ENCODE results near the gene TDRD12. TPM values are rescaled to one million over a fixed set of nuclear protein-coding genes. Genes with fewer than 3 reads are reported as not detected.
"Not testable (repeated sequence)": the region's sequence is repeated elsewhere in the genome, so short reads cannot be mapped to it uniquely, and the experiment has no call there.

TDRD12 gene
- total RNA-seq, 4 donors from 2014 or later: 0.48 TPM; not detected in 3

DNA sequence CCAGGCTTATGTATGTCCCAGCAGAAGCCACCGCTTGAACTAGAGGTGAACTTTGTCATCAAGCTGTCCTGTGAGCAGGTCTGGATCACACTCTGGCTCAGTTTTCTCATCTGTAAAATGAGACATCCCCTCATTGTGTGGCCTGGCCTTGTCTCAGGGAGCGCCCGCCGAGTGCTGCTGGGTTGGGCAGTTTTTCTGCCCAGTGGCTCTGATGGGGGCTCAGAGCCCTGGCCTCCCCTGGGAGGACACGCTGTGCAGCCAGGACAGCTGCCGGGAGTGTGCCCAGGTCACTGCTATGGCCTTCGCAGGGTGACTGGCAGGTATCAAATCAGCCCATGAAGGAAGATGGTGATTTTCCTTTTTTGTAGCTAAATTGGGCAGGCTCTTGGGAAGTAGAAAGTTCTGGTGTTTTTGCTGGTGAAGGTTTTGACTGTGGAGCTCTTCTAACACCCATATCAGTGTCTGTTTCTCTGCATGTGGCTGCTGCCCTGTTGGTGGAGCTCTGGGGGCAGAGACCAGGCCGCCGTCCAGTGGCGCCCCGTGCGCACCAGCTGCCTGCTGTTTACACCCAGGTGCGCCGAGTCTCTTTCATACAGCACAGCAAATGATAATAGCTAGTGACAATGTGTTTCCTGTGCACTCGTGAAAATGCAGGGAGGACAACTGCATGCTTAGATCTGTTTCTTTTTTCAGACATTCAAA lies 109.2 kb downstream of the TDRD12 start:
- intact Hi-C loops (cut with DNase I; ENCODE audit: low total_unique reads): no loop called here
- TF ChIP-seq POLR2AphosphoS5 (IDR thresholded peaks at IDR 0.05): no peak
- TF ChIP-seq POLR2A (IDR thresholded peaks at IDR 0.05): no peak
- no peak for TF ChIP-seq EP300 (IDR thresholded peaks at IDR 0.05; ENCODE audit: low read depth)
- TF ChIP-seq, protein P1, sequence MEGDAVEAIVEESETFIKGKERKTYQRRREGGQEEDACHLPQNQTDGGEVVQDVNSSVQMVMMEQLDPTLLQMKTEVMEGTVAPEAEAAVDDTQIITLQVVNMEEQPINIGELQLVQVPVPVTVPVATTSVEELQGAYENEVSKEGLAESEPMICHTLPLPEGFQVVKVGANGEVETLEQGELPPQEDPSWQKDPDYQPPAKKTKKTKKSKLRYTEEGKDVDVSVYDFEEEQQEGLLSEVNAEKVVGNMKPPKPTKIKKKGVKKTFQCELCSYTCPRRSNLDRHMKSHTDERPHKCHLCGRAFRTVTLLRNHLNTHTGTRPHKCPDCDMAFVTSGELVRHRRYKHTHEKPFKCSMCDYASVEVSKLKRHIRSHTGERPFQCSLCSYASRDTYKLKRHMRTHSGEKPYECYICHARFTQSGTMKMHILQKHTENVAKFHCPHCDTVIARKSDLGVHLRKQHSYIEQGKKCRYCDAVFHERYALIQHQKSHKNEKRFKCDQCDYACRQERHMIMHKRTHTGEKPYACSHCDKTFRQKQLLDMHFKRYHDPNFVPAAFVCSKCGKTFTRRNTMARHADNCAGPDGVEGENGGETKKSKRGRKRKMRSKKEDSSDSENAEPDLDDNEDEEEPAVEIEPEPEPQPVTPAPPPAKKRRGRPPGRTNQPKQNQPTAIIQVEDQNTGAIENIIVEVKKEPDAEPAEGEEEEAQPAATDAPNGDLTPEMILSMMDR (IDR thresholded peaks at IDR 0.05): no peak
- no peak for DNase-seq
- H3K9me3 ChIP-seq: no peaks in the 10 kb centered on the region
- H3K27me3 ChIP-seq: no peaks in the 10 kb centered on the region
- no peaks in the 10 kb centered on the region for H3K4me1 ChIP-seq
- in situ Hi-C loops (cut with MboI; ENCODE audit: low pct_ligation_motif_present in 1 of 4, low pct_unique_long_range_greater_than_20kb in 1 of 4, low sequenced_read_pairs in 3 of 4): no loop called here
- WGBS, 2 donors (ENCODE audit: low coverage in 1 of 2): 71 to 89% methylated on average over 2 to 15 of the region's 15 CpGs
- no peaks in the 10 kb centered on the region for H3K36me3 ChIP-seq
- no peak overlapping the region for H3K4me3 ChIP-seq
- no peak overlapping the region for H3K27ac ChIP-seq

DNA sequence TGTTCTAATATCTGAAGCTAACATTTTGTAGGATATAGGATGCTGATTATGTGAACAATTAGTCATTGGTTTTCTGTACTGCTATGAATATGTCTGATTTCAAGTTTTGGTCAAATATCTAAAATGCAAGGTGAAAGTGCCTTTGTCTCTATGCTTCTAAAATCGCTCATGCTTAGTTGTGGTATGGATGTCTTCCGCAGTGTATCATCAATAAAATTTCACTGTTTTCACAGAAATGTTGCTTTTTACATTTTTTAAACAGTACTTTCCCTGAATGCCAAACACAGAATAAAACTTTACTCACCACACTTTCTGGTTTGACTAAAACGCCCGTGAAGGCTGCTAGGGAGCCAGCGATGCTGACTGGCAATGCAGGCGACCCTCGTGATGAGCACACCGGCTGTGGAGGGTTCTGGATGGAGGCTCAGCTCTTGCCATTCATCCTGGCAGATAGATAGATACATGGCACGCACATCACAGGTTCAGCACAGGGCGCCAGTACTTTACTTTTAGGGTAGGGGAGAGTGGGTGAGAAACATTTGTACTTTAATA lies 109.9 kb downstream of the TDRD12 start:
- 81 to 91% methylated on average over 8 to 10 of the region's 10 CpGs for WGBS, 2 donors (ENCODE audit: low coverage in 1 of 2)
- intact Hi-C loops (cut with DNase I; ENCODE audit: low total_unique reads): no loop called here
- Histone ChIP-seq H3K9me3 (no peaks in the 10 kb centered on the region), H3K4me3 (no peak overlapping the region), H3K27ac (no peak overlapping the region), H3K36me3 (no peaks in the 10 kb centered on the region), H3K27me3 (no peaks in the 10 kb centered on the region), H3K4me1 (no peaks in the 10 kb centered on the region)
- DNase-seq: no peak
- TF ChIP-seq, protein P1 (IDR thresholded peaks at IDR 0.05): no peak
- no peak for TF ChIP-seq EP300 (IDR thresholded peaks at IDR 0.05; ENCODE audit: low read depth)
- no peak for TF ChIP-seq POLR2AphosphoS5 (IDR thresholded peaks at IDR 0.05)
- TF ChIP-seq POLR2A (IDR thresholded peaks at IDR 0.05): no peak
- in situ Hi-C loops (cut with MboI; ENCODE audit: low pct_ligation_motif_present in 1 of 4, low pct_unique_long_range_greater_than_20kb in 1 of 4, low sequenced_read_pairs in 3 of 4): no loop called here

DNA sequence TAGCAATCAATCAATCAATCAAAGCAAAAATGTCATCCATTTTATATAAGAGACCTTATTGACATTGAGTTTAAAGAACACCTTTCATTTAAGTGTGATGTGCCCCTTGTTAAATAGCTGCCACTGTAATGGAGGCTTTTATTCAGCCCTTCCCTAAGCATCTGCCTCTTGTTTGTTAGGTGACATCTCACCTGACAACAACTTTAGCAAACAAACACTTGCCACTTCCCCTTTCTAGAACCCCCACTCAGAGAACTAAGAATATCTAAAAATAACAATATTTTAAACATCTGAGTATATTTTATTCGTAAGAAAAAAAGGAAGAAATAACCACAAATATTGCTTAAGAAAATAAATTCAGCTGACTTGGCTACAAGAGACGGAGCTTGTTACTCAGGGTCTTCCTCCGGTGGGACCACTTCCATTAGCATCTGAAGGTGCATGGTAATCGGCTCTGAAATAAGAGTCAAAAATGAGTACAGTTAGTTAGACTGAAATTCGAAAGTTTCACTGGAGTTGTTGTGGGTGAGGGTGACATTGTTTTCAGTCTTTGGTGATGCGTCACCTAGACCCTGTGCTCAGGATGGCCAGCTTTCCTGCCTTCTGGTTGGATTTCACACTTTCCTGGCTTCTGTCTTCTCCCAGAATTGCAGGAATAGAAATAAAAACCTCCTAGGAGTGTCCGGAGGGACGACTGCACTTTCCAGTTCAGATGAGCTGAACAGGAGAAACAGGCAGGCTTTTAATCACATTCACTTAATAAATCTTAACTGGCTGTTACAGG lies 110.9 kb downstream of the TDRD12 start:
- Histone ChIP-seq H3K4me1 (no peaks in the 10 kb centered on the region), H3K27me3 (no peaks in the 10 kb centered on the region), H3K4me3 (no peak overlapping the region), H3K27ac (no peak overlapping the region), H3K9me3 (no peaks in the 10 kb centered on the region), H3K36me3 (no peaks in the 10 kb centered on the region)
- DNase-seq: no peak
- WGBS, 2 donors (ENCODE audit: low coverage in 1 of 2): 80 to 91% methylated on average over 6 to 8 of the region's 8 CpGs
- intact Hi-C loops (cut with DNase I; ENCODE audit: low total_unique reads) (no loop called here), in situ Hi-C loops (cut with MboI; ENCODE audit: low pct_ligation_motif_present in 1 of 4, low pct_unique_long_range_greater_than_20kb in 1 of 4, low sequenced_read_pairs in 3 of 4) (no loop called here)
- no peak for TF ChIP-seq POLR2AphosphoS5 (IDR thresholded peaks at IDR 0.05)
- TF ChIP-seq EP300 (IDR thresholded peaks at IDR 0.05; ENCODE audit: low read depth): no peak
- no peak for TF ChIP-seq POLR2A (IDR thresholded peaks at IDR 0.05)
- TF ChIP-seq, protein P1 (IDR thresholded peaks at IDR 0.05): no peak

DNA sequence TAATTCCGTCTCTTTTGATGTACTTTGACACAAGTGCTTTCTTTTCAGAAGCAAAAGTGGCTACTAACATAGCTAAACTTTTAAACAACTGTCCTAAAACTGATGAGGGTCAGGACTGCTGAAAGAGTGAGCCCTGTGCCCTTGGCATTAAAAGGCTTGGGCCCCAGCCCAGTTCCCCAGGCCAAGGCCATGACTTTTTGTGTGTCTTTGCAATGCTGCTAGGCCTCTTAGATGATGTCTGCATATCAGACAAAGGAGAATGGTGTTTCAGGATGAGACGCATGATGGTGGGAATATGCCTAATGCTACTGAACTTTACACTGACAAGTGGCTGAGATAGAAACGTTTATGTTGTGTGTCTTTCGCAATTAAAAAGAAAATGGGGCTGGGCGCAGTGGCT lies 112.0 kb downstream of the TDRD12 start:
- DNase-seq: no peak
- in situ Hi-C loops (cut with MboI; ENCODE audit: low pct_ligation_motif_present in 1 of 4, low pct_unique_long_range_greater_than_20kb in 1 of 4, low sequenced_read_pairs in 3 of 4) (no loop called here), intact Hi-C loops (cut with DNase I; ENCODE audit: low total_unique reads) (no loop called here)
- H3K4me1 ChIP-seq: no peaks in the 10 kb centered on the region
- TF ChIP-seq POLR2AphosphoS5 (IDR thresholded peaks at IDR 0.05) (no peak), POLR2A (IDR thresholded peaks at IDR 0.05) (no peak), EP300 (IDR thresholded peaks at IDR 0.05; ENCODE audit: low read depth) (no peak)
- TF ChIP-seq, protein P1 (IDR thresholded peaks at IDR 0.05): no peak
- H3K9me3 ChIP-seq: no peaks in the 10 kb centered on the region
- H3K4me3 ChIP-seq: no peak overlapping the region
- H3K27ac ChIP-seq: no peak overlapping the region
- H3K27me3 ChIP-seq: no peaks in the 10 kb centered on the region
- 90 to 96% methylated on average over 4 to 5 of the region's 5 CpGs for WGBS, 2 donors (ENCODE audit: low coverage in 1 of 2)
- no peaks in the 10 kb centered on the region for H3K36me3 ChIP-seq

DNA sequence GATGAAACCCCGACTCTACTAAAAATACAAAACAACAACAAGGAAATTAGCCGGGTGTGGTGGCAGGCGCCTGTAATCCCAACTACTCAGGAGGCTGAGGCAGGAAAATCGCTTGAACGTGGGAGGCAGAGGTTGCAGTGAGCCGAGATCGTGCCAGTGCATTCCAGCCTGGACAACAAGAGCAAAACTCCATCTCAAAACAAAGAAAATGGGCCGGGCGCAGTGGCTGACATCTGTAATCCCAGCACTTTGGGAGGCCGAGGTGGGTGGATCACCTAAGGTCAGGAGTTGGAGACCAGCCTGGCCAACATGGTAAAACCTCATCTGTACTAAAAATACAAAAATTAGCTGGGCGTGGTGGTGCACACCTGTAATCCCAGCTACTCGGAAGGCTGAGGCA lies 112.5 kb downstream of the TDRD12 start:
- H3K27ac ChIP-seq; H3K36me3 ChIP-seq; in situ Hi-C loops (cut with MboI; ENCODE audit: low pct_ligation_motif_present in 1 of 4, low pct_unique_long_range_greater_than_20kb in 1 of 4, low sequenced_read_pairs in 3 of 4); H3K4me3 ChIP-seq; intact Hi-C loops (cut with DNase I; ENCODE audit: low total_unique reads); DNase-seq; H3K9me3 ChIP-seq; H3K4me1 ChIP-seq; H3K27me3 ChIP-seq: not testable (repeated sequence)
- whole genome bisulfite sequencing, 2 donors (ENCODE audit: low coverage in 1 of 2): 84 to 95% methylated on average over 3 to 12 of the region's 12 CpGs

DNA sequence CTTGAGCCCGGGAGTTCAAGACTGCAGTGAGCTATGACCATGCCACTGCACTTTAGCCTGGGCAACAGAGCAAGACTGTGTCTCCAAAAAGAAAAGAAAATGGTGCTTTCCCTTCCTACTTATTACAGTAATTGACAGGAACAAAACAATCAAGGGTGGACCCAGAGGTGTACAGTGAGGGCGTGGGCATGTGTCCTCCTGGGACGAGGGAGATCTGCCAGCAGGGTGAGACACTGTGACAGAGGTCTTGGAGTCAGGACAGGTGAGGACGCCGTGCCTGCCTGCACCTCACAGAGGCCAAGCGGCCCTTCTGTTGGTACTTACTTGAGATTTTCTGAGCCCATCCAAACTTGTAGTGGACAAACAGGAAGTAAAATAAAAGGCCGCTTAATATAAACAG lies 113.3 kb downstream of the TDRD12 start:
- H3K27me3 ChIP-seq; intact Hi-C loops (cut with DNase I; ENCODE audit: low total_unique reads); H3K27ac ChIP-seq; H3K4me1 ChIP-seq; in situ Hi-C loops (cut with MboI; ENCODE audit: low pct_ligation_motif_present in 1 of 4, low pct_unique_long_range_greater_than_20kb in 1 of 4, low sequenced_read_pairs in 3 of 4); H3K4me3 ChIP-seq; H3K9me3 ChIP-seq; H3K36me3 ChIP-seq: not testable (repeated sequence)
- peak; percentile 12 for DNase-seq
- WGBS, 2 donors (ENCODE audit: low coverage in 1 of 2): 65 to 80% methylated on average over 4 to 7 of the region's 7 CpGs
